Measurements from ENCODE around the gene LYZL6.
"Not testable (repeated sequence)": the region's sequence is repeated elsewhere in the genome, so short reads cannot be mapped to it uniquely, and the experiment has no call there.

Gene LYZL6

GRCh38 chr17:35907691-35908090, 35.8 kb downstream of the LYZL6 start:
- Mint-ChIP-seq H3K27me3 (ENCODE audit: low read depth) (peaks cover 11% of the 10 kb centered on the region), H3K36me3 (ENCODE audit: low read depth) (peaks cover 20% of the 10 kb centered on the region), H3K9me3 (no peaks in the 10 kb centered on the region), H3K4me1 (ENCODE audit: low read depth) (peaks cover 11% of the 10 kb centered on the region), H3K4me3 (no peak overlapping the region), H3K27ac (no peak overlapping the region)

- H3K4me1 Mint-ChIP-seq (ENCODE audit: low read depth): peaks cover 12% of the 10 kb centered on the region
- H3K4me3 Mint-ChIP-seq: no peak overlapping the region
Measured at GRCh38 chr17:35906926-35907637, 36.4 kb downstream of the LYZL6 start.

DNA sequence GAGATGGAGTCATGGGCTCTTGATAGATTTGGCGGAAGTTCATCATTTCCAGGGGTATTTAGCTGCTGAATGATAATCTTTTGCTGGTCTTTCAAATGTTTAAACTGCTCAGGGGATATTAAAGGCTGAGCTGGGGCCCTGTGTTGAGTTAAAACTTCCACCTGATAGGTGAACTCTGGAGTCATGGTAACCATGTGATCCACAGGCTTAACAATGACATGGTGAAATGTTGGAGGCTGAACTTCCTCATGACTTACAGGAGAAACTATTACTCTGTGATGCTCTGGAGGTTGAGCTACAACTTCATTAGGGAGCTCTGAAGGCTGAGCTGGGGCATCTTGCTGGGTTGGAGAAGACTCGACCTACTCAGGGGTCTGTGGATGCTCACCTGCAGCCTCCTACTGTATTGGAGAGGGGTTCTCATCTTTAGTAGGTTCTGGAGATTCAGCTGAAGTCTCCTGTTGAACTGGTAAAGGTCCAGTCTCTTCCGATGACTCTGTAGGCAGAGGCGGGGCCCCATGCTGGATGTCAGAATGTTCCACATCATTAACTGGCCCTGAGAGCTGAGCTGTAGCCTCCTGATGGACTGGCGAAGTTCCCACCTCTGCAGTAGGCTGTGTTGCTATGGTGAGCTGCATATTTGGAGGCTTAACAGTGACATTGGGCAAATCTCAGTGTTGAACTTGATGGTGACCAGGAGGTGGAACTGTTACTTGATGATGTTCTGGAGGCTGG, 37.2 kb downstream of the LYZL6 start:
- H3K4me1 Mint-ChIP-seq (ENCODE audit: low read depth): peaks cover 12% of the 10 kb centered on the region
- H3K36me3 Mint-ChIP-seq (ENCODE audit: low read depth): peaks cover 15% of the 10 kb centered on the region
- H3K9me3 Mint-ChIP-seq: no peaks in the 10 kb centered on the region
- peaks cover 11% of the 10 kb centered on the region for H3K27me3 Mint-ChIP-seq (ENCODE audit: low read depth)
- no peak overlapping the region for H3K4me3 Mint-ChIP-seq
- no peak overlapping the region for H3K27ac Mint-ChIP-seq

More at GRCh38 chr17:35906926-35907637, 36.4 kb downstream of the LYZL6 start:
- Mint-ChIP-seq H3K36me3 (ENCODE audit: low read depth) (peaks cover 17% of the 10 kb centered on the region), H3K27me3 (ENCODE audit: low read depth) (peaks cover 11% of the 10 kb centered on the region), H3K9me3 (no peaks in the 10 kb centered on the region), H3K27ac (no peak overlapping the region)

GRCh38 chr17:35903451-35903850, 40.1 kb downstream of the LYZL6 start:
- peaks cover 11% of the 10 kb centered on the region for H3K27me3 Mint-ChIP-seq (ENCODE audit: low read depth)
- peaks cover 30% of the 10 kb centered on the region for H3K4me1 Mint-ChIP-seq (ENCODE audit: low read depth)
- no peak overlapping the region for H3K27ac Mint-ChIP-seq
- H3K4me3 Mint-ChIP-seq: no peak overlapping the region
- H3K9me3 Mint-ChIP-seq: no peaks in the 10 kb centered on the region
- H3K36me3 Mint-ChIP-seq (ENCODE audit: low read depth): peaks cover 5% of the 10 kb centered on the region

GRCh38 chr17:35901631-35902175, 41.8 kb downstream of the LYZL6 start:
- Mint-ChIP-seq H3K27me3 (ENCODE audit: low read depth) (peaks cover 11% of the 10 kb centered on the region), H3K4me1 (ENCODE audit: low read depth) (peaks cover 32% of the 10 kb centered on the region), H3K9me3 (no peaks in the 10 kb centered on the region), H3K36me3 (ENCODE audit: low read depth) (peaks cover 5% of the 10 kb centered on the region), H3K4me3 (no peak overlapping the region), H3K27ac (no peak overlapping the region)

DNA sequence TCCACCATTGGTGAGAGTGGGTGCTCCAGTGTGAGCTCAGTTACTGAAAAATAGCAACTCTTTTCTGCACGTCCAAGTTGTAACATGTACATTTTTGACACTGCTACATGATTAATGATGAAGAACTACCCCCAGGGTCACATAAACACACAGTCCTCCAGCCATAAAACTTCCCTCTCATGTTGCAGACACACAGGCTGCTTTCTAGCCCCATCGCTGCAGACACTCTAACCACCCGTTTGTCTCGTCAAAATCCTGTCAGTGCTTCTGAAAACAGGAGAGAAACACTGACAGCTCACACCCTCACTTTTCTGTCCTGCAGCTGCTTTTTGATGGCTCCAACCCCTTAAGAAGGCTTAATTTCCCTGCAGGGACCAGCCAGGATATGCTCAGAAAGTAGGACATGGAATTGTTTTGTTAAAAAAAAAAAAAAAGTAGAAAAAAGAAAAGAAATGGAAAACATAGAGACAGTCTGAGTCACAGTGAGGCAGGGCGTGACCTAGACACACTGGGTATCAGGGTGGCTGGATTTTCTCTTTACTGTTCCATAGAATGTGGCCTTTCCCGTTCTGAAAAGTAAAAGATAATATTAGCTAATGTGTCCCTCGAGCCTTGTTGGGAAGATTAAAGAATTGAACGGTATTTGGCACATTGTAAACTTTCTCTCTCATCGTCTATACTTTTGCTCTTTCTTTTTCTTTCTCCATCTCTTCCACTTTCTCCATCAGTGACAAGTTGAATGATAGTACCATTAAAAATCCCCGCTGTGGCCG, 42.6 kb downstream of the LYZL6 start:
- H3K4me3 Mint-ChIP-seq: peak overlapping the region; percentile 46
- peak overlapping the region; percentile 76 for H3K27ac Mint-ChIP-seq
- H3K9me3 Mint-ChIP-seq: no peaks in the 10 kb centered on the region
- peaks cover 11% of the 10 kb centered on the region for H3K27me3 Mint-ChIP-seq (ENCODE audit: low read depth)
- peaks cover 7% of the 10 kb centered on the region for H3K36me3 Mint-ChIP-seq (ENCODE audit: low read depth)
- H3K4me1 Mint-ChIP-seq (ENCODE audit: low read depth): peaks cover 39% of the 10 kb centered on the region

DNA sequence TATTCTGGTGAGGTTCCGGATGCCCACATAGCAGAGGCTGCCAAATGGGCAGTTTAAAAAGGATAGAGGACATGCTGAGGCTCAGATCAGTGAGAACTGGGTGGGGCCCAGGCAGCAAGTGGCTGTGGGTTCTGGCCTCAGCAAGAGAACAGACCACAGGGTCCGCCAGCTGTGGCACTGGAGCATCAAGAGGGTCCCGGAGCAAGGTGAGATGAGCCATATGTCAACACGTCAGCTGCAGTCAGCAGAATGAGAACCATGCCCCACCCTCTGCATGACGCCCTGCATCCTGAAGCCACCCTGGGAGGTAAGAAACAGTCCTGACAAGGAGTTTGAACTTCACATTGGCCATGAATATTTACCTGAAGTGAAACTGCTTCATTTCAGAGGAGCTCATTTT, 43.2 kb downstream of the LYZL6 start:
- Mint-ChIP-seq H3K9me3 (no peaks in the 10 kb centered on the region), H3K4me3 (peak overlapping the region; percentile 14), H3K36me3 (ENCODE audit: low read depth) (peaks cover 7% of the 10 kb centered on the region), H3K27ac (no peak overlapping the region), H3K27me3 (ENCODE audit: low read depth) (peaks cover 11% of the 10 kb centered on the region), H3K4me1 (ENCODE audit: low read depth) (peaks cover 46% of the 10 kb centered on the region)

DNA sequence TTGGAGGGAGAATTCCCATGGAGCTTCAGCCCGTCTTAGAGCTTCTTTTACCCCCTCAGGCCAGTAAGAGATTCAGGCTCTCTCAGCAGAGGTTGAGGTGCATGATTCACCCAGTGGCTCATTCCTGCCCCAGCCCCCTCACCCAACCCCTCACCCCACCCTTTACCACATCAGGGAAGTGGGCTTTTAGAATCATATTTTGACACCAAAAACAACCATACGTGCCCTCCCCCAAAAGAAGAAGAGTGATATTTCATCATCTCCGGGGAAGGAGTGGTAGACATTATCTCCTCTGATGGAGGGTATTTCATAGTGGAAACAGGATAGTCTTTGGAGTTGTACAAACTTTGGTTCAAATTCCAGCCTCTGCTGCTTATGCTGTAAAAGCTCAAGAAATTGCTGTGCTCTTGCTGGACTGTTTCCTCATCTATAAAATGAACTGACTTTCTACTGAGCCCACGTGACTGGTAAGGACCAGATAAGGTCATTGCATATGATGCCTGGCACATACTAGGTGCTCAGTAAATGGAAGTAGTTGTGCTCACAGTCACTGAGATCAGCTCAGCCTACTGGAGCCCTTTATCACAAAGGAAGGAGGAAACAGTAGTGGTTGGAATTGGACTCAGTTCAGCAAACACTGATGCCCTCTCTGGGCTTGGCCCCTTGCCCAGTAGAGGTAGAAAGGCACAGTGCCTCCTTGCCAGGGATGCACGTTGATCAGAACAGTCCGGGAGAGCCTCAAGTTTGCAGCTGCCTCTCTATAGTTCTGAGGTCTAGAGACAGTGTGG, 45.0 kb downstream of the LYZL6 start:
- Mint-ChIP-seq H3K4me3 (no peak overlapping the region), H3K36me3 (ENCODE audit: low read depth) (peaks cover 10% of the 10 kb centered on the region), H3K27me3 (ENCODE audit: low read depth) (peaks cover 4% of the 10 kb centered on the region), H3K4me1 (ENCODE audit: low read depth) (peaks cover 49% of the 10 kb centered on the region), H3K9me3 (no peaks in the 10 kb centered on the region), H3K27ac (peak overlapping the region; percentile 78)

- not testable (repeated sequence) for H3K9me3 Mint-ChIP-seq; H3K36me3 Mint-ChIP-seq (ENCODE audit: low read depth); H3K27me3 Mint-ChIP-seq (ENCODE audit: low read depth)
- Mint-ChIP-seq H3K4me1 (ENCODE audit: low read depth) (peaks cover 51% of the 10 kb centered on the region), H3K27ac (peak overlapping the region; percentile 78), H3K4me3 (peak overlapping the region; percentile 60)
Measured at GRCh38 chr17:35897772-35898171, 45.7 kb downstream of the LYZL6 start.

DNA sequence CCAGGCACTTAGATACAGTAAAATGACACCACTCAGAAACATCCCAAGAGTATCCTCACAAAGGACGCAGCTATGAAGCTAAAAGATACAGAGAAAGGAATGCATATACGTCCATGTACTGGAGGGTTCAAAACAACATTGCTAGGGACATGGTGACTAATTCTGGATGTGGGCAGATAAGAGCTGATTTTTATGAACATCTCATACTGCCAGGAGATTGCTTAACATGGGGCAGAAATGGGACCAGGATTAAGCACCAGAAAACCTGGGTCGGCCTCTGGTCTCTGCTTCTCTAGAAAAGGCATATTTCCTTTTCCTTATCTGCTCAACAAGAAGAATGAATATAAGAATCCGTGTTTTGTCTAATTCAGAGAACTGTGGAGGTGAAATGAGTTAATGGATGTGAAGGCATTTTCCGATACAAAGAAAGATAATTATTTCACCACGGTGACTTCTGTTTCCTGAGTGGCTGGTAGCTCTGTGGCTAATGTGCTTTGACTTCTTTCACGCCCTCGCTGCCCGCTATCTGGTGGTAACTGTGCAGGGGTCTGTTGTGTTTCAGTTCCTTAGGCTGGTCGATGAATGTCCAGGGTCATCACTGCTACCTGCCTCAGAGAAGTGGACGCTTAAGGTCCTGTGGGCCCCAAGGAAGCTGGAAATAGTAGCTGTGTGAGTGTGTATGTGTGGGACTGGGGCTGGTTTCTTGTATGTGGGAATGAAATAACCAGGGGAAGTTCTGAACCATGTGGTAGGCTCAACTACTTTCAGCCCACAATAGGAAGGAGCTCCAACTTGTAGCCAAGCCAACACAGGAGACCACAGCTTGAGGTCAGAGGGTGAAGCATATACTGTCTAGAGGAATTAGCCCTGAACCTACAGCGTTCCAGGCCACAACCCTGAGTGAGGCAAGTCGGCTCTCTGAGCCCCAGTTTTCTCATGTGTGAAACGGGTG, 47.6 kb downstream of the LYZL6 start:
- Mint-ChIP-seq H3K27me3 (ENCODE audit: low read depth) (no peaks in the 10 kb centered on the region), H3K27ac (peak overlapping the region; percentile 92), H3K9me3 (peaks cover 3% of the 10 kb centered on the region), H3K36me3 (ENCODE audit: low read depth) (peaks cover 10% of the 10 kb centered on the region), H3K4me3 (peak overlapping the region; percentile 63), H3K4me1 (ENCODE audit: low read depth) (peaks cover 64% of the 10 kb centered on the region)

- H3K9me3 Mint-ChIP-seq: peaks cover 3% of the 10 kb centered on the region
- H3K36me3 Mint-ChIP-seq (ENCODE audit: low read depth): peaks cover 10% of the 10 kb centered on the region
- H3K4me1 Mint-ChIP-seq (ENCODE audit: low read depth): peaks cover 67% of the 10 kb centered on the region
- H3K27me3 Mint-ChIP-seq (ENCODE audit: low read depth): no peaks in the 10 kb centered on the region
- H3K4me3 Mint-ChIP-seq: no peak overlapping the region
- H3K27ac Mint-ChIP-seq: no peak overlapping the region
Measured at GRCh38 chr17:35894206-35894605, 49.3 kb downstream of the LYZL6 start.

DNA sequence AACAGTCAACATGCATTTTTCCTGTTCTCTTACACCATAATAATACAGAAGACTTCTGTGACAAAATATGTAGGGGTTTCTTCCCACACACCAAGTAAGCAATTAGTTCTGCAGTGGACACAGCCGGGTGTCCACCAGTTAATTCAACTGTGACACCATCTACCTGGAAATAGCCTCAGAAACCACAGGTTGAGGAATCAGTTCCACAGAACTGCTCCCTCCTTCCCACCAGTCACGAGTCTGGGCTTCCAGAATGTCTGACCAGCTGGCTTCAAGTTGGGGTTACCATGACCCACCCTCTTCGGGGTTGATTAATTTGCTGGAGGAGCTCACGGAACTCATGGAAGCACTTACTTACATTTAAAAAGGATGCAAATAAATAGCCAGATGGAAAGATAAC, 49.8 kb downstream of the LYZL6 start:
- Mint-ChIP-seq H3K4me3 (no peak overlapping the region), H3K4me1 (ENCODE audit: low read depth) (peaks cover 67% of the 10 kb centered on the region), H3K27ac (no peak overlapping the region), H3K27me3 (ENCODE audit: low read depth) (no peaks in the 10 kb centered on the region), H3K9me3 (peaks cover 3% of the 10 kb centered on the region), H3K36me3 (ENCODE audit: low read depth) (peaks cover 14% of the 10 kb centered on the region)

Data from T-helper 1 cell treated with Interleukin-12 subunit alpha and Interleukin-12 subunit beta and Interleukin-4 antibody, amounts not matched to agents 30 μg/mL and 1 μg/mL, for 36 hours (primary cell).